Muscle of leg (tissue), 11 donors: ENCODE measurements around the gene B3GALT6. TPM values are rescaled to one million over a fixed set of nuclear protein-coding genes. Genes with fewer than 3 reads are reported as not detected.
"Not testable (repeated sequence)": the region's sequence is repeated elsewhere in the genome, so short reads cannot be mapped to it uniquely, and the experiment has no call there.

Experiments used
- DNase-seq: peaks from one replicate; pipeline ENCODE4 v3.0.0; 2013
- H3K27ac ChIP-seq: one replicate; pipeline ENCODE4 v1.5.1; 2013; ENCODE audit warnings: mild to moderate bottlenecking, low read length, control low read depth
- H3K27me3 ChIP-seq: one replicate; pipeline ENCODE4 v1.6.1; 2013; ENCODE audit warnings: low read length; ENCODE audit not compliant: control insufficient read depth, insufficient read depth
- H3K36me3 ChIP-seq: one replicate; pipeline ENCODE4 v1.6.1; 2013; ENCODE audit warnings: low read length; ENCODE audit not compliant: control insufficient read depth, insufficient read depth
- H3K4me1 ChIP-seq: one replicate; pipeline ENCODE4 v1.6.1; 2013; ENCODE audit warnings: low read length; ENCODE audit not compliant: control insufficient read depth, insufficient read depth
- H3K4me3 ChIP-seq: one replicate; pipeline ENCODE4 v1.5.1; 2013; ENCODE audit warnings: low read length, control low read depth
- H3K9me3 ChIP-seq: replicated peaks from 2 replicates; pipeline ENCODE4 v1.6.1; 2013; ENCODE audit warnings: low read depth, low read length; ENCODE audit not compliant: control insufficient read depth
- WGBS: methylation state at CpG from one replicate; pipeline ENCODE4 v1.1.5; 2013; ENCODE audit warnings: missing lambda C conversion rate; ENCODE audit not compliant: insufficient coverage; 5-methylcytosine and 5-hydroxymethylcytosine counted together
- polyA plus RNA-seq, 8 donors: library from polyadenylated mRNA; unstranded; fragments of 120-200 nt; gene quantifications; one replicate each; pipeline versions ENCODE4 v1.2.1 to v1.2.3, GENCODE V29; 2013; ENCODE audit warnings: inconsistent platforms in 1 of 8, low replicate concordance in 1 of 8; ENCODE audit not compliant: insufficient read length in 8 of 8, insufficient read depth in 1 of 8
- total RNA-seq: library from RNA; stranded (reverse); fragments of 120-200 nt; gene quantifications from one replicate; pipeline ENCODE4 v1.2.4, GENCODE V29; 2013

B3GALT6 gene
- total and polyA plus RNA-seq, 9 donors, result 19.0 to 22.8 (median 21.2) TPM

DNA sequence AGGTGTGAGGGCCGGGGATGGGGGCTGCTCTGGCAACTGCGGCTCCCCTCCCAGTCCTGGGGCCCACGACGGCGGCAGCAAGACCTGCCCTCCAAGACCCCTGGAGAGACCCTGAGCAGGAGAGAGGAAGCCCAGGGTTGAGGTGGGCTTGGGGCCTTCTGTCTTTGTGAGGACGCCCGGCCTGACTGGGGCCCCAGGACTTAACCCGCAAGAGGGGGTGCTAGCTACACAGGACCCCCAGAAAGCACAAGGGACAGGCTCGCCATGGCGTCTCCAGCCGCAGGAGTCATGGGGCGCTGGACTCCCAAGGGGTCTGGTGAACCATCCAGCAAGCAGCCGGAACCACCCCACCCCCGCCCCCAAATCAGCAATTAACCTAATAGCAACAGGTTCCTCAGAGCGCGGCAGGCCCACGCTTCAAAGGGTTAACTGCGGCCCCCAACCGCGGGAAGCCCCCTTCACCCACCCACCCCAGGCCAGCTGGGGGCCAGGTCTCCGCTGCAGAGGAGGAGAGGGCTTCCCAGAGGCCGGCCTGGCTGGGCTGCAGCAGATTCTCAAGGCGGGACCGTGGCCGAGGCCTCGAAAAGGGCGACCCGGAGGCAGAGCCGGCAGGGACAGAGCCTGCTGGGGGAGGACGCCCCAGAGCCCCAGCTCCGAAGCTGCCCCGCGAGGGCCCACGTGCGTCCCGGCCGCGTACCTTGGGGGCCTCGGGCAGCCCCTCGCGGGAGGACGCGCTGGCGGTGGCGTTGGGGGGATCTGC, 14.0 kb downstream of the B3GALT6 start:
- Histone ChIP-seq H3K27ac (no peak overlapping the region), H3K4me1 (peaks cover 20% of the 10 kb centered on the region), H3K4me3 (no peak overlapping the region), H3K36me3 (peaks cover 2% of the 10 kb centered on the region), H3K27me3 (peaks cover 39% of the 10 kb centered on the region), H3K9me3 (no peaks in the 10 kb centered on the region)
- 20% methylated on average over 39 of the region's 45 CpGs for WGBS
- no peak for DNase-seq

DNA sequence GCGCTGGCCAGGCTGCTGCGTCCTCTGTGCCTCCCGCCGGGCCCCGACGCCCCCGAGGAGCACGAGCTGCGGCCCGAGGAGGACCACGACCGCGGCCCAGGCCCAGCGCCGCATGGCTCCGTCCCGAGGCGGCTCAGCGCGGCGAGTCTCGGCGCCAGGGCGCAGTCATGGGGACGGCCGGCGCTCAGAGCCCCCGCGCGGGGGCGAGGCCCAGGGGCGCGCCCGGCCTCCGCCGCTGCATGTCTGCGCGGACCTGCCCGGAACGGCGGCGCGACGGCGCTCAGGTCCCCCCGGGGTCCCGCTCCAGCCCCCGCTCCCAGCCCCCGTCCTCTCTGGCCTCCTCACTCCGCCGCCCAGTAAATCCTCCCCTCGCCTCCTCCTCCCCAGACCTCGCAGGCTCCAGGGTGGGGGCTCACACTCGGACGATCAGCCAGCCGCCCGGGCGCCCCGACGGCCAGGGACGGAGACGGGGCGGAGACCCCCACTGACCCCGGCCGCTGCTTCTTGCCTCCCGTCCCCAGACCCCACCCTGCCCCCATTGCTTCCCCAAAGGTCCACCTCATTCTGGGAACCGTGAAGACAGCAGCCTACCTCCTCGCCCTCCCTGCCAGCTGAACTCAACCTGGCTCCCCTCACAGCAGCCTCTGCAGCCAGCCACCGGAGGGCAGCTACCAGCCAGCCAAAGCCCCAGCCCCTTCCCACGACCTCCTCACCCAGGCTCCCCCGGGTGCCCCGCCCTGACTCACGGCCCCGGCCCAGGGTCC, 14.7 kb downstream of the B3GALT6 start, which contains the start of gene C1QTNF12:
TSS of gene C1QTNF12 (minus strand) at position 146 of the 764 bp plus-strand sequence. CDS start at position 114, 32 bp downstream.
- Histone ChIP-seq H3K27me3 (peaks cover 33% of the 10 kb centered on the region), H3K36me3 (peaks cover 3% of the 10 kb centered on the region), H3K9me3 (no peaks in the 10 kb centered on the region), H3K27ac (no peak within 1 kb of the TSS), H3K4me3 (no peak within 1 kb of the TSS), H3K4me1 (peaks cover 20% of the 10 kb centered on the region)
- DNase-seq, result no peak
- 2% methylated on average over 70 of the region's 74 CpGs for WGBS

DNA sequence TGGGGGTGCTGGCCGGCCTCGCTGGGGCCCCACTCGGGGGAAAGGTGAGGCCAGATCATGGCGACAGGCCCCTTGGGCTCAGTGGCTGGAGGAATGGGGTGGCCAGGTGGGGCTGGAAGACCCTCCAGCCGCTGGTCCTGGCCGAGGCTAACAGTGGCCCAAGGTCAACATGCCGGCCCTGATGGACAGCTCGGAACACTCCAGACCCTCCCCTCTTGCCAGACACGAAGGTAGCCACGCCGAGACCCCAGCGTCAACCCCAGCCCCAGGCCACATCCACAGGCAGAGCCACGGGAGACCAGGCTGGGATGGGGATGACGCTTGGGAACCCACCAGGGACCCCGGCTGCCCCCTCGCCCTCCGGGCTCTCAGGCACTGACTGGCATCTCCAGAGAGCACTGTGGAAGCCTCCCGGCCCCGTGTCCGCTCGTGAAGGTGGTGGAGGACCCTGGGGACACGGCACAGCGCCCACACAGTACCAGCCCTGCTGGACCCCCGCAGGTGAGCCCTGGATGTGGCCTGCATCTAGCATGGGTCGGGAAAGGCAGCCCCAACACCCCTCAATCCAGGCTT, 15.4 kb downstream of the B3GALT6 start:
- Histone ChIP-seq H3K9me3 (no peaks in the 10 kb centered on the region), H3K27me3 (peaks cover 33% of the 10 kb centered on the region), H3K4me3 (no peak overlapping the region), H3K4me1 (peaks cover 20% of the 10 kb centered on the region), H3K36me3 (peaks cover 4% of the 10 kb centered on the region), H3K27ac (no peak overlapping the region)
- DNase-seq, result no peak
- WGBS, result 46% methylated on average over 17 of the region's 25 CpGs

DNA sequence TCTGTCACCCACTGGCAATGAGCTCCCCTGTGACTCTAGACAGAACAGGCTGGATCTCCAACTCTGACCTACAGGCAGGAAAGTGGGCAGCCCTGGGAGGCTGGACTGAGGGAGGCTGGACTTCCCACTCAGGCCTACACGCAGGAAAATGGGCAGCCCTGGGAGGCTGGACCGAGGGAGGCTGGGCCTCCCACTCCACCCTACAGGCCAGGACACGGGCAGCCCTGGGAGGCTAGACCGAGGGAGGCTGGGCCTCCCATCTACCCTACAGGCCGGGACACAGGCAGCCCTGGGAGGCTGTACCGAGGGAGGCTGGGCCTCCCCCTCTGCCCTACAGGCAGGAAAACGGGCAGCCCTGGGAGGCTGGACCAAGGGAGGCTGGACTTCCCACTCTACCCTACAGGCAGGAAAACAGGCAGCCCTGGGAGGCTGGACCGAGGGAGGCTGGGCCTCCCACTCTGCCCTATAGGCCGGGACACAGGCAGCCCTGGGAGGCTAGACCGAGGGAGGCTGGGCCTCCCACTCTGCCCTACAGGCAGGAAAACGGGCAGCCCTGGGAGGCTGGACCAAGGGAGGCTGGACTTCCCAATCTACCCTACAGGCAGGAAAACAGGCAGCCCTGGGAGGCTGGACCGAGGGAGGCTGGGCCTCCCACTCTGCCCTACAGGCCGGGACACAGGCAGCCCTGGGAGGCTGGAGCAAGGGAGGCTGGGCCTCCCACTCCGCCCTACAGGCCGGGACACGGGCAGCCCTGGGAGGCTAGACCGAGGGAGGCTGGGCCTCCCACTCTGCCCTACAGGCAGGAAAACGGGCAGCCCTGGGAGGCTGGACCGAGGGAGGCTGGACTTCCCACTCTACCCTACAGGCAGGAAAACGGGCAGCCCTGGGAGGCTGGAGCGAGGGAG, 16.2 kb downstream of the B3GALT6 start:
- H3K4me1 ChIP-seq, result peaks cover 20% of the 10 kb centered on the region
- peaks cover 12% of the 10 kb centered on the region for H3K36me3 ChIP-seq
- H3K9me3 ChIP-seq, H3K27ac ChIP-seq, DNase-seq, H3K4me3 ChIP-seq: not testable (repeated sequence)
- WGBS, result 92% methylated on average over 9 of the region's 21 CpGs
- peaks cover 33% of the 10 kb centered on the region for H3K27me3 ChIP-seq

DNA sequence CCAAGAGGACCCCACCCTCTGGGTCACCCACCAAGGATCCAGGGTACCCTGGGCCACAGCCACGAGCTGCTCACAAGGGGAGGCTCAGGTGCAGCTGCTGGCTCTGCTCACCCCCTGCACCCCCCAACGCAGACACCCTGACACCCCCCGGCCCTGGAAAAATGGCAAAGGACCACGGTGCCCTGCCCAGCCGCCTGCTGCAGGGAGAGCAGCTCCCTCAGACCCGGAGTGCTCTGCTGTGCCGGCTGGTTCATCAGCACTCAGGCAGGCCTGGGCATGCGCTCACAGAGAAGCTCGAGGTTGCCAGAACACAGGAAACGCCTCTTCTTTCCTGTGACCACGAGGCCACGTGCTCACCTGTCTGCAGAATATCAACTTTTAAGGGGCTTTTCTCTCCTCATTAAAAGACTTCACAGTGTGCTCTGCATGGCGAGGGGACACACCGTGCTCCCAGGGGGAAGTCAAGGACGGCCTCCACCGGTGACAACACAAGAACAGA, 18.8 kb downstream of the B3GALT6 start:
- WGBS, result 69% methylated on average over 16 of the region's 16 CpGs
- H3K27me3 ChIP-seq, result peaks cover 20% of the 10 kb centered on the region
- no peak overlapping the region for H3K4me3 ChIP-seq
- no peak overlapping the region for H3K27ac ChIP-seq
- no peak for DNase-seq
- H3K36me3 ChIP-seq, result peaks cover 36% of the 10 kb centered on the region
- no peaks in the 10 kb centered on the region for H3K9me3 ChIP-seq
- peaks cover 11% of the 10 kb centered on the region for H3K4me1 ChIP-seq

GRCh38 chr1:1253314-1253713, 21.3 kb downstream of the B3GALT6 start:
- WGBS, result 90% methylated on average over 11 of the region's 12 CpGs
- Histone ChIP-seq H3K27ac (no peak overlapping the region), H3K4me3 (no peak overlapping the region), H3K9me3 (no peaks in the 10 kb centered on the region), H3K4me1 (no peaks in the 10 kb centered on the region), H3K36me3 (peaks cover 51% of the 10 kb centered on the region), H3K27me3 (no peaks in the 10 kb centered on the region)
- DNase-seq, result no peak

DNA sequence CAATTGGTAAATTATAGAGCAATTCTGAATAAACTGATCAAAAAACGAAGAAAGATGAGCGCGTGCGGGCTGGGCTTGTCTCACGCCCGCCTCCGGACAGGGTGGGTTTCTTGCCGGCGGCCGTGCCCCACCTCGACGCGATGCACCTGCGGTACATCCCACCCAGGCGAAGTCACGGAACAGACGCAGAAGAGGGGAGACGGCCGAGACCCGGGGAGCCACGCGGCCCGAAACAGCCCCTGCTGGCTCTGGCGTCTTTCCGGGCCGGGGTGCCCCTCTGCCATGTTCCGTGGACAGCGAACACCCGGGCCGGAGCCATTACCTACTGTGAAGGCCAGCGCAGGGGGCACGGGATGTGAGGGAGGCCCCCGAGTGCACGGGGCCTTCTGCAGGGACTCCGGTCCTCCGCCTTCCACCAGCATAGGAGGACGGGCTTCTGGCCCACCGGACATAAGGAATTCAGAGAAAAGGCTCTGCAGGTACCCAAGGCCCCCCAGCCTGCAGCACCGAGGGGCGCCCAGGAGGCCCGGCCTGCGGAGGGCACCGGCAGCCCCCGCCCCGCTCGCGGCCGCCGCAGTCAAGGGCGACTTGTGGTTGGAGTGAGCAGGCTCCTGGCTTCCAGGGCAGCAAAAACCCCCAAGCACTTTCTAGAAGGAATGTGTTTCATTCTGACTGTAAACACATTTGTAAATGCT, 22.1 kb downstream of the B3GALT6 start:
- no peak for DNase-seq
- H3K27me3 ChIP-seq, result no peaks in the 10 kb centered on the region
- WGBS, result 93% methylated on average over 47 of the region's 50 CpGs
- no peaks in the 10 kb centered on the region for H3K4me1 ChIP-seq
- peaks cover 57% of the 10 kb centered on the region for H3K36me3 ChIP-seq
- H3K4me3 ChIP-seq, result no peak overlapping the region
- no peak overlapping the region for H3K27ac ChIP-seq
- no peaks in the 10 kb centered on the region for H3K9me3 ChIP-seq

GRCh38 chr1:1254667-1254998, 22.6 kb downstream of the B3GALT6 start:
- DNase-seq, result no peak
- Histone ChIP-seq H3K36me3 (peaks cover 61% of the 10 kb centered on the region), H3K9me3 (no peaks in the 10 kb centered on the region), H3K4me1 (no peaks in the 10 kb centered on the region), H3K4me3 (no peak overlapping the region), H3K27ac (no peak overlapping the region), H3K27me3 (no peaks in the 10 kb centered on the region)
- WGBS, result 86% methylated on average over 20 of the region's 21 CpGs

GRCh38 chr1:1255078-1255477, 23.0 kb downstream of the B3GALT6 start:
- peaks cover 65% of the 10 kb centered on the region for H3K36me3 ChIP-seq
- 94% methylated on average over 26 of the region's 26 CpGs for WGBS
- DNase-seq, result no peak

More at GRCh38 chr1:1255078-1255477, 23.0 kb downstream of the B3GALT6 start:
- H3K9me3 ChIP-seq, result no peaks in the 10 kb centered on the region
- H3K27me3 ChIP-seq, result no peaks in the 10 kb centered on the region
- H3K4me3 ChIP-seq, result no peak overlapping the region
- no peaks in the 10 kb centered on the region for H3K4me1 ChIP-seq
- no peak overlapping the region for H3K27ac ChIP-seq
